GM20000 (cell line): ENCODE measurements around the gene GTF2F1.

Source experiments
- DNase-seq: peaks from one replicate; pipeline ENCODE4 v3.0.0; 2012; ENCODE audit warnings: low spot score
- TF ChIP-seq, protein P1 (sequence below): IDR thresholded peaks from 2 replicates; pipeline ENCODE4 v1.5.1; 2012; ENCODE audit warnings: mild to moderate bottlenecking, control low read depth; ENCODE audit errors: extremely low read depth, missing control alignments

GTF2F1 gene

DNA sequence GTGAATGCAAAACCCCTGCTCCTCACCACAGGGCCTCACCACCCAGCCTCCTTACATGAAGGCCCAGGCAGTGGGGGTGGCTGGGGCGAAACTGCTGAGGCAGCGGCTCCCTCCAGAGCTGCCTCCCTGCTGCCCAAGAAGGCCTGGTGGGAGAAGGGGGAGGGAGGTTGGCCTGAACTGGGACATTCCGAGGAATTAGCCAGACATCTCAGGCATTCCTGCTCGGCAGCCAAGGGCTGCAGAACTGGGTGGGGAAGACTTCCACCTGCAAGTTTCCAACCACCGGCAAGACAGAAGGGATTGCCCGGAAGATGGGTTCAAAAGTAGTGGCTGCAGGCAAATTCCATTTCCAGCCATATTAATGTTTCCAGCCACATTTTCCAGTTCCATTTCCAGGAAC is 14.9 kb downstream of the GTF2F1 start:
- TF ChIP-seq, protein P1, sequence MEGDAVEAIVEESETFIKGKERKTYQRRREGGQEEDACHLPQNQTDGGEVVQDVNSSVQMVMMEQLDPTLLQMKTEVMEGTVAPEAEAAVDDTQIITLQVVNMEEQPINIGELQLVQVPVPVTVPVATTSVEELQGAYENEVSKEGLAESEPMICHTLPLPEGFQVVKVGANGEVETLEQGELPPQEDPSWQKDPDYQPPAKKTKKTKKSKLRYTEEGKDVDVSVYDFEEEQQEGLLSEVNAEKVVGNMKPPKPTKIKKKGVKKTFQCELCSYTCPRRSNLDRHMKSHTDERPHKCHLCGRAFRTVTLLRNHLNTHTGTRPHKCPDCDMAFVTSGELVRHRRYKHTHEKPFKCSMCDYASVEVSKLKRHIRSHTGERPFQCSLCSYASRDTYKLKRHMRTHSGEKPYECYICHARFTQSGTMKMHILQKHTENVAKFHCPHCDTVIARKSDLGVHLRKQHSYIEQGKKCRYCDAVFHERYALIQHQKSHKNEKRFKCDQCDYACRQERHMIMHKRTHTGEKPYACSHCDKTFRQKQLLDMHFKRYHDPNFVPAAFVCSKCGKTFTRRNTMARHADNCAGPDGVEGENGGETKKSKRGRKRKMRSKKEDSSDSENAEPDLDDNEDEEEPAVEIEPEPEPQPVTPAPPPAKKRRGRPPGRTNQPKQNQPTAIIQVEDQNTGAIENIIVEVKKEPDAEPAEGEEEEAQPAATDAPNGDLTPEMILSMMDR, result no peak
- no peak for DNase-seq

DNA sequence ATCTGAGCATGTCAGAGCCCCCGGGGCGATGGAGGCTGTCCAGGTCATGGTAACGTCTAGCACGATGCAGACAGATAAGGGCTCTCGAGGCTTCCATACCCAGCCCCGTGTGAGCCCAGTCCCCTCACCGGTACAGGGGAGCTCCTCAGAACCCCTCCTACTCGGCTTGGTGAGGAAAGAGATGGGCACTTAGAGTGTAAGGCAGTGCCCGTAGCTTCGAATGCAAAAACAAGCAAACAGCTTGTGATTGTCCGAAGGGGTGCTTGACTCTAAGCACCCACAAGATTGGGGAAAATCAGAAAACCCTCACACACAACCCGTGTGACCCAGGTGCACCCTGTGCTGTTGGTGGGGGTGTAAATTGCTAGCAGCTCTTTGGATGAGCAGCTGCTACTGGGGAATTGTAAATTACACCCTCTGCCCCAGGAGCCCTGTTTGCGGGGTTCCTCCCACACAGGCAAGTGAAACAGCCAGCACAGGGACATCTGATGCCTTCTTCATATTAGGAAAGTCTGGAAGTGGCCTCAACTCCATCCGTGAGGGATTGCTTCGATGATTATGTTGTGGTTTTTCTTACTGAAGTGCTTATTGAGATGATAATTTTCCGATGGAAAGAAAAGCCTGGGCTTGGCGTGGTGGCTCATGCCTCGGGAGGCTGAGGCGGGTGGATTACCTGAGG is 16.3 kb downstream of the GTF2F1 start:
- no peak for DNase-seq
- TF ChIP-seq, protein P1, result no peak

DNA sequence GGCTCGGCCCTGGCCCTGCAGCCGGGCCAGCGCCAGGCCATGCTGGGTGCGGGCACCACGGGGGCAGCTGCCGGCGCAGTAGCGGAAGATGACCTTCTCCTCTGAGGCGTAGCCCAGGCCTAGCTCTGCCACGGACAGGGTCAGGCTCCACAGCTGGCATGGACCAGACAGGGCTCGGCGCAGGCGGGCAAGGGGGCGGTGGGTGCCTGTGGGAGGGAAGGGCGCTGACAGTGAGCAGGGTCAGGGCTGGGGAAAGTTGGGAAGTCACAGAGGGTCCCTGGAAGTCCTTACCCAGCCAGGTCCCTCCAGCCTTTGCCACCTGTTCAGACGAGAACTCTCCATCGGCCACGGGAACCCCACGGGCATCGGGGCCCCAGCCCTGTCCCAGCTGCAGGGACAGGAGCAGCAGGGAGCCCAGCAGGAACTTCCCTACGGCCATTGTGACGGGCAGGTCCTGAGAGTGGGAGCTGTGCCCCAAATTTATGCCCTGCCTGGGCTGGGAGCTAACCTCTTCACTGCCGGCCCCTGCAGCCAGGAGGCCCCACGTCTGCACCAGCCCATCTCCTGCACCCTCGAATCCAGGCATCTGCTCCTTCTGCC is 17.5 kb downstream of the GTF2F1 start, which contains the start of gene PSPN:
Gene PSPN (minus strand): TSS at position 523 of the 600 bp plus-strand sequence. CDS start 84 bp downstream, at position 439.
- no peak for DNase-seq
- TF ChIP-seq, protein P1, result no peak

DNA sequence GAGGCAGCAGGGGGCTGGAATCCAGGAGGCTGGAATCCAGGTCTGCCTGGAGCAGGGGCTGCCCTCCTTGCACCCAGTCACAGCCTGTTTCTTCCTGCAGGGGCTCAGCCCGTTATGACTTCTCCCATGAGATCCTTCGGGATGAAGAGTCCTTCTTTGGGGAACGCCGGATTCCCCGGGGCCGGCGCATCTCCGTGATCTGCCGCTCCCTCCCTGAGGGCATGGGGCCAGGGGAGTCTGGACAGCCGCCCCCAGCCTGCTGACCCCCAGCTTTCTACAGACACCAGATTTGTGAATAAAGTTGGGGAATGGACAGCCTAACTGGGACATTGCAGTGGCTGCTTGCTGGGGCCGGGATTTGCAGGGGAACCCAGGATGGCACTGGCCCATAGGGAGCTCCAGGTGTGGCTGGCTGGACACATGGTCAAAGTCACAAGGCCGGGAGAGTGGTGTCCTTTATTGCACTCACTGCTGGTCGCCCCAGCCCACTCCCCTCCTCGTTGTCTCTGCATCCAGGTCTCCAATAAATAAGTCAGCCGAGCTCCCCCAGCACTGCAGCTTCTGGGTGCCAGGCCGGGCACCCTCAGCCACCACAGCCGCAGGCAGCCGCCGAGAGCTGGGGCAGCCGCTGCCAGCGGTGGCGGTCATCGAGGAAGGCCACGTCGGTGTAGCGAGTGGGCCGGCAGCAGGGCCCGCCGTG is 18.1 kb downstream of the GTF2F1 start:
- DNase-seq, result no peak
- TF ChIP-seq, protein P1, result no peak

DNA sequence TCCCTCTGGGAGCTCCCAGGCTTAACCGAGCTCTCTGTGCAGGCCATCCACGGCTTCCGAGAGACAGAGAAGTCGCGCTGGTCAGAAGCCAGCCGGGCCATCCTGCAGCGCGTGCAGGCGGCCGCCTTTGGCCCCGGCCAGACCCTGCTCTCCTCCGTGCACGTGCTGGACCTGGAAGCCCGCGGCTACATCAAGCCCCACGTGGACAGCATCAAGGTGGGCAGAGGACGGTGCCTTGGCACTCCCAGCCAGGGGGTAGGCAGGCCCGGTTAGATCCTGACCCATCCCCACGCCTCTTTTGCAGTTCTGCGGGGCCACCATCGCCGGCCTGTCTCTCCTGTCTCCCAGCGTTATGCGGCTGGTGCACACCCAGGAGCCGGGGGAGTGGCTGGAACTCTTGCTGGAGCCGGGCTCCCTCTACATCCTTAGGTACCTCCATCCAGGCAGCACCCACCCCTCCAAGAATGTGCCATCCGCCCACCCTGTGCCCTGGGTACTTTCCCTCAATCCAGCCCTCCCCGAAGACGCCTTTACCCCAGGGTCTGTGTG is 18.7 kb downstream of the GTF2F1 start:
- TF ChIP-seq, protein P1, result no peak
- no peak for DNase-seq

DNA sequence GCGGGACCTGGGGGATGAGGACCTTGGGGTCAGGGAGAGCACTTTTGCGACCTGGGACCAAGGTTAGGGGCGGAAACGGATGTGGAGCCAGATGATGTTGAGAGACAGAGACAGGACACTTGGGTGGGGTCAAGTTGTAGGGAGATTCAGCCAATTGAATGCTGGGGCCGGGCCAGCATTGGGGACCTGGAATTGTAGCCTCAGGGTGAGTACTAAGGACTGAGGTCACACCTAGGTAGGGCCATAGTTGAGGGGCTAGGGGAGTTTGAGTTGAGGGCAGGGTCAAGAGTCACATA is 19.2 kb downstream of the GTF2F1 start:
- DNase-seq, result no peak
- TF ChIP-seq, protein P1, result no peak

DNA sequence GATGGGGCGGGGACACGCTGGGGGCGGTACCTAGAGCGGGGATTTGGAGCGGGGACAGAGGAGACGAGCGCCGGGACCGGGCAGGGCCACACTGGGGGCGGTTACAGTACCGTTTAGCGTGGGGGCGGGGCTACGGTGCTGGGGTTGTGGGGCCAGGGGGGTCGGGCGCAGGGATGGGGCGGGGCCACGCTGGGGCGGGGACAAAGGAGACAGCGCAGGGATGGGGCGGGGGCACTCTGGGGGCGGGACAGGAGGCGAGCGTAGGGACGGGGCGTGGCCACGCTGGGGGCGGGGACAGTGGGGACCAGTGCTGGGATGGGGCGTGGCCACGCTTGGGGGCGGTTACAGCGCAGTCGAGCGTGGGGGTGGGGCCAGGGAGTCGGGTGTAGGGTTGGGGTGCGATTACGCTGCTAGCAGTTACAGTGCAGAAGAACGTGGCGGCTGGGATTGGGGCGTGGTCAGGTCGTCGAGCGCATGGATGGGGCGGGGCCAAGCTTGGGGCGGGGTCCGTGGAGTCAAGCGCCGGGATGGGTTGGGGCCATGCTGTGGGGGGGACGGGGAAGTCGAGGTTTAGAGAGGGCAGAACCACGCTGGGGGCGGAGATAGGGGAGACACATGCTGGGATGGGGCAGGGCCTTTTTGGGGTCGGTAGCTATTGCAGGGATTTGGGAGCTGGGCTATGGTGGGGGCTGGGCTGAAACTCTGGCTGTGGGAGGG is 19.7 kb downstream of the GTF2F1 start:
- DNase-seq, result peak; percentile 98
- TF ChIP-seq, protein P1, result no peak
